ENCODE results near the gene MYO1G. TPM values are rescaled to one million over a fixed set of nuclear protein-coding genes. Genes with fewer than 3 reads are reported as not detected.

The MYO1G gene
- total and polyA plus RNA-seq, 9 of the 15 experiments (the other 6 are each of a cell fraction or from before 2014, with no cell fraction given) = 0.03 to 0.62 (median 0.13) TPM; not detected in 1

DNA sequence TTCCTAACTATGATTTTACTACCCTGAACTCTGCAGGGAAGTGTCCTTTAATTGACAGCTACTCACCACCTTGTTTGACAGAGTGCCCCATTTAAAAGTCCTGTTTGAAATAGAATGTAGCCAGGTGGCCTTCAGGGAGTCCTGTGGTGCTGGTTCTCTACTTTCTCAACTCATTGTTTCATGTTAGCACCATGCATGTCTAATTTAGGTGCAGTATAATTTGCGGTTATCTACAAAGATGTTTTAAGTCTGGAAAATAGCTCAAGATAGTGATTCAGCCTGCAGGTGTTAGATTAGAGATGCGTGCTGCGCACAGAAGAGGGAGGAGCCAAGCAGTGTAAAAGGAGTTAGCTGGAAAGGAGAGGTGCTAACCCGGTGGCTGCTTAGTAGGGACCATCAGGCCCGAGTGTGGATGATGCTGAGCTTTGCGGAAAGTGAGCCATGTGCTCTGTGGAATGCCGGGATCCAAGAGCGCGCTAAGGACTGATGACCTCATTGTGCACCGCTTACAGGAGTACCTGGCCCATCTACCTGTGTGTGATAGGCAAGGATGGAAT lies 22.4 kb upstream of the MYO1G start (continued):
- TF ChIP-seq, protein P1, sequence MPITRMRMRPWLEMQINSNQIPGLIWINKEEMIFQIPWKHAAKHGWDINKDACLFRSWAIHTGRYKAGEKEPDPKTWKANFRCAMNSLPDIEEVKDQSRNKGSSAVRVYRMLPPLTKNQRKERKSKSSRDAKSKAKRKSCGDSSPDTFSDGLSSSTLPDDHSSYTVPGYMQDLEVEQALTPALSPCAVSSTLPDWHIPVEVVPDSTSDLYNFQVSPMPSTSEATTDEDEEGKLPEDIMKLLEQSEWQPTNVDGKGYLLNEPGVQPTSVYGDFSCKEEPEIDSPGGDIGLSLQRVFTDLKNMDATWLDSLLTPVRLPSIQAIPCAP (CRISPR knock-in tag; IDR thresholded peaks at IDR 0.05; ENCODE audit: borderline replicate concordance) = no peak
- TF ChIP-seq, protein P2, sequence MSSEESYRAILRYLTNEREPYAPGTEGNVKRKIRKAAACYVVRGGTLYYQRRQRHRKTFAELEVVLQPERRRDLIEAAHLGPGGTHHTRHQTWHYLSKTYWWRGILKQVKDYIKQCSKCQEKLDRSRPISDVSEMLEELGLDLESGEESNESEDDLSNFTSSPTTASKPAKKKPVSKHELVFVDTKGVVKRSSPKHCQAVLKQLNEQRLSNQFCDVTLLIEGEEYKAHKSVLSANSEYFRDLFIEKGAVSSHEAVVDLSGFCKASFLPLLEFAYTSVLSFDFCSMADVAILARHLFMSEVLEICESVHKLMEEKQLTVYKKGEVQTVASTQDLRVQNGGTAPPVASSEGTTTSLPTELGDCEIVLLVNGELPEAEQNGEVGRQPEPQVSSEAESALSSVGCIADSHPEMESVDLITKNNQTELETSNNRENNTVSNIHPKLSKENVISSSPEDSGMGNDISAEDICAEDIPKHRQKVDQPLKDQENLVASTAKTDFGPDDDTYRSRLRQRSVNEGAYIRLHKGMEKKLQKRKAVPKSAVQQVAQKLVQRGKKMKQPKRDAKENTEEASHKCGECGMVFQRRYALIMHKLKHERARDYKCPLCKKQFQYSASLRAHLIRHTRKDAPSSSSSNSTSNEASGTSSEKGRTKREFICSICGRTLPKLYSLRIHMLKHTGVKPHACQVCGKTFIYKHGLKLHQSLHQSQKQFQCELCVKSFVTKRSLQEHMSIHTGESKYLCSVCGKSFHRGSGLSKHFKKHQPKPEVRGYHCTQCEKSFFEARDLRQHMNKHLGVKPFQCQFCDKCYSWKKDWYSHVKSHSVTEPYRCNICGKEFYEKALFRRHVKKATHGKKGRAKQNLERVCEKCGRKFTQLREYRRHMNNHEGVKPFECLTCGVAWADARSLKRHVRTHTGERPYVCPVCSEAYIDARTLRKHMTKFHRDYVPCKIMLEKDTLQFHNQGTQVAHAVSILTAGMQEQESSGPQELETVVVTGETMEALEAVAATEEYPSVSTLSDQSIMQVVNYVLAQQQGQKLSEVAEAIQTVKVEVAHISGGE (CRISPR knock-in tag; IDR thresholded peaks at IDR 0.05) = no peak
- TF ChIP-seq EP300 (IDR thresholded peaks at IDR 0.05; ENCODE audit: low read length) (peak; percentile 60), NRF1 (conservative IDR thresholded peaks at IDR 0.05 in 1 of 2, IDR thresholded peaks at IDR 0.05 in 1 of 2) (peak; percentile 73 to 74), HEY1 (CRISPR knock-in tag; IDR thresholded peaks at IDR 0.05; ENCODE audit: borderline replicate concordance) (no peak), EP400 (IDR thresholded peaks at IDR 0.05) (0 out of 2 replicates have a peak, but pooled peaks have one; percentile 23), SMAD3 (CRISPR knock-in tag; conservative IDR thresholded peaks at IDR 0.05) (no peak), DMBX1 (CRISPR knock-in tag; IDR thresholded peaks at IDR 0.05; ENCODE audit: borderline replicate concordance) (no peak), NR2F6 (CRISPR knock-in tag; IDR thresholded peaks at IDR 0.05) (no peak), HCFC1 (IDR thresholded peaks at IDR 0.05; ENCODE audit: low read depth, low read length) (no peak), LCOR (CRISPR knock-in tag; IDR thresholded peaks at IDR 0.05) (no peak; the same call in 1 of the 2 replicates), MBD2 (IDR thresholded peaks at IDR 0.05; ENCODE audit: borderline replicate concordance, low read depth) (no peak), ZZZ3 (IDR thresholded peaks at IDR 0.05) (no peak), ZBTB8A (IDR thresholded peaks at IDR 0.05; ENCODE audit: partially characterized antibody) (no peak)
- TF ChIP-seq, protein P3, sequence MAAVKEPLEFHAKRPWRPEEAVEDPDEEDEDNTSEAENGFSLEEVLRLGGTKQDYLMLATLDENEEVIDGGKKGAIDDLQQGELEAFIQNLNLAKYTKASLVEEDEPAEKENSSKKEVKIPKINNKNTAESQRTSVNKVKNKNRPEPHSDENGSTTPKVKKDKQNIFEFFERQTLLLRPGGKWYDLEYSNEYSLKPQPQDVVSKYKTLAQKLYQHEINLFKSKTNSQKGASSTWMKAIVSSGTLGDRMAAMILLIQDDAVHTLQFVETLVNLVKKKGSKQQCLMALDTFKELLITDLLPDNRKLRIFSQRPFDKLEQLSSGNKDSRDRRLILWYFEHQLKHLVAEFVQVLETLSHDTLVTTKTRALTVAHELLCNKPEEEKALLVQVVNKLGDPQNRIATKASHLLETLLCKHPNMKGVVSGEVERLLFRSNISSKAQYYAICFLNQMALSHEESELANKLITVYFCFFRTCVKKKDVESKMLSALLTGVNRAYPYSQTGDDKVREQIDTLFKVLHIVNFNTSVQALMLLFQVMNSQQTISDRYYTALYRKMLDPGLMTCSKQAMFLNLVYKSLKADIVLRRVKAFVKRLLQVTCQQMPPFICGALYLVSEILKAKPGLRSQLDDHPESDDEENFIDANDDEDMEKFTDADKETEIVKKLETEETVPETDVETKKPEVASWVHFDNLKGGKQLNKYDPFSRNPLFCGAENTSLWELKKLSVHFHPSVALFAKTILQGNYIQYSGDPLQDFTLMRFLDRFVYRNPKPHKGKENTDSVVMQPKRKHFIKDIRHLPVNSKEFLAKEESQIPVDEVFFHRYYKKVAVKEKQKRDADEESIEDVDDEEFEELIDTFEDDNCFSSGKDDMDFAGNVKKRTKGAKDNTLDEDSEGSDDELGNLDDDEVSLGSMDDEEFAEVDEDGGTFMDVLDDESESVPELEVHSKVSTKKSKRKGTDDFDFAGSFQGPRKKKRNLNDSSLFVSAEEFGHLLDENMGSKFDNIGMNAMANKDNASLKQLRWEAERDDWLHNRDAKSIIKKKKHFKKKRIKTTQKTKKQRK (IDR thresholded peaks at IDR 0.05; ENCODE audit: borderline replicate concordance, low read depth, low read length) = no peak
- TF ChIP-seq, protein P4, sequence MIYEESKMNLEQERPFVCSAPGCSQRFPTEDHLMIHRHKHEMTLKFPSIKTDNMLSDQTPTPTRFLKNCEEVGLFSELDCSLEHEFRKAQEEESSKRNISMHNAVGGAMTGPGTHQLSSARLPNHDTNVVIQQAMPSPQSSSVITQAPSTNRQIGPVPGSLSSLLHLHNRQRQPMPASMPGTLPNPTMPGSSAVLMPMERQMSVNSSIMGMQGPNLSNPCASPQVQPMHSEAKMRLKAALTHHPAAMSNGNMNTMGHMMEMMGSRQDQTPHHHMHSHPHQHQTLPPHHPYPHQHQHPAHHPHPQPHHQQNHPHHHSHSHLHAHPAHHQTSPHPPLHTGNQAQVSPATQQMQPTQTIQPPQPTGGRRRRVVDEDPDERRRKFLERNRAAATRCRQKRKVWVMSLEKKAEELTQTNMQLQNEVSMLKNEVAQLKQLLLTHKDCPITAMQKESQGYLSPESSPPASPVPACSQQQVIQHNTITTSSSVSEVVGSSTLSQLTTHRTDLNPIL (CRISPR knock-in tag; IDR thresholded peaks at IDR 0.05) = no peak
- TF ChIP-seq, protein P5, sequence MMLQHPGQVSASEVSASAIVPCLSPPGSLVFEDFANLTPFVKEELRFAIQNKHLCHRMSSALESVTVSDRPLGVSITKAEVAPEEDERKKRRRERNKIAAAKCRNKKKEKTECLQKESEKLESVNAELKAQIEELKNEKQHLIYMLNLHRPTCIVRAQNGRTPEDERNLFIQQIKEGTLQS (IDR thresholded peaks at IDR 0.05) = peak; percentile 44
- TF ChIP-seq, protein P5 (CRISPR knock-in tag; conservative IDR thresholded peaks at IDR 0.05) = 0 out of 2 replicates have a peak, but pooled peaks have one; percentile 24
